MCF 10A (cell line): ENCODE results near the gene ZNF584. TPM values are rescaled to one million over a fixed set of nuclear protein-coding genes. Genes with fewer than 3 reads are reported as not detected.

Experiments used
- BruUV-seq: library from RNA; stranded (reverse); fragments of 400-500 nt; replicated peaks from 2 replicates; lab custom pipeline; 2021; lab: Mats Ljungman, UMichigan
- CTCF ChIA-PET: fragments of 300-600 bp; sonication (Branson Sonifier 250); formaldehyde crosslinking; extraction: SDS; loops from one replicate; lab custom pipeline; 2021; ENCODE audit warnings: antibody characterized with exemption, inconsistent platforms; lab: Yijun Ruan, JAX
- POLR2A ChIA-PET: fragments of 300-600, 350-650 bp; sonication (Branson Sonifier 250); formaldehyde crosslinking; extraction: SDS; loops from one replicate; lab custom pipeline; 2020; ENCODE audit warnings: antibody characterized with exemption, inconsistent platforms; lab: Yijun Ruan, JAX
- DNase-seq: peaks from one replicate; pipeline ENCODE4 v3.0.0-alpha.2; 2018; ENCODE audit not compliant: unreplicated experiment
- H3K27ac Mint-ChIP-seq: one replicate; pipeline ENCODE4 v1.8.0; 2022; ENCODE audit warnings: mild to moderate bottlenecking, low read depth, mixed read lengths; ENCODE audit not compliant: unreplicated experiment
- H3K27me3 Mint-ChIP-seq: one replicate; pipeline ENCODE4 v1.8.0; 2022; ENCODE audit warnings: mixed read lengths; ENCODE audit not compliant: insufficient read depth, unreplicated experiment
- H3K36me3 Mint-ChIP-seq: one replicate; pipeline ENCODE4 v1.8.0; 2022; ENCODE audit warnings: mild to moderate bottlenecking, moderate library complexity, mixed read lengths; ENCODE audit not compliant: insufficient read depth, unreplicated experiment
- H3K4me1 Mint-ChIP-seq: one replicate; pipeline ENCODE4 v1.8.0; 2022; ENCODE audit warnings: mixed read lengths; ENCODE audit not compliant: insufficient read depth, unreplicated experiment
- H3K4me3 Mint-ChIP-seq: one replicate; pipeline ENCODE4 v1.8.0; 2022; ENCODE audit warnings: mild to moderate bottlenecking, moderate library complexity, mixed read lengths; ENCODE audit not compliant: unreplicated experiment
- H3K9me3 Mint-ChIP-seq: one replicate; pipeline ENCODE4 v1.8.0; 2022; ENCODE audit warnings: mixed read lengths; ENCODE audit not compliant: unreplicated experiment
- CTCF ChIP-seq: fragments of 200-600 bp; IDR thresholded peaks from one replicate; pipeline ENCODE4 v1.8.0; 2022; ENCODE audit warnings: antibody characterized with exemption, mild to moderate bottlenecking; ENCODE audit not compliant: unreplicated experiment
- intact Hi-C: fragments of 100-400 bp; cut with micrococcal nuclease; formaldehyde crosslinking; loops from 2 replicates; pipeline ENCODE4 v1.14.1; 2022
- total RNA-seq: library from RNA; stranded (reverse); gene quantifications from 2 replicates; pipeline ENCODE4 v1.2.3, GENCODE V29; 2022

Gene ZNF584
- total RNA-seq, 1 experiment from 2014 or later = 18.1 TPM

GRCh38 chr19:58379246-58379645, 29.2 kb upstream of the ZNF584 start:
- intact Hi-C loops = no loop called here
- peaks cover 20% of the 10 kb centered on the region for H3K36me3 Mint-ChIP-seq
- no peak for TF ChIP-seq CTCF
- H3K4me1 Mint-ChIP-seq = peaks cover 12% of the 10 kb centered on the region
- ChIA-PET POLR2A (interaction anchor here (0.7 to 1.7 kb wide), 6 partner anchors 15 to 141 kb away, joined by 3 to 22 read pairs (median 6); partner anchors contain the start of genes ZBTB45, ZNF497, ZNF584 and ZSCAN22), CTCF (interaction anchor here (0.6 to 1.3 kb wide), 3 partner anchors 10 to 141 kb away, joined by 3 to 6 read pairs (median 4); partner anchors contain the start of gene ZBTB45)
- DNase-seq = no peak
- BruUV-seq = no TSS peak
- no peaks in the 10 kb centered on the region for H3K27me3 Mint-ChIP-seq
- H3K27ac Mint-ChIP-seq = no peak overlapping the region
- H3K9me3 Mint-ChIP-seq = no peaks in the 10 kb centered on the region
- H3K4me3 Mint-ChIP-seq = peak overlapping the region; percentile 94

GRCh38 chr19:58380037-58380661, 28.3 kb upstream of the ZNF584 start:
- Mint-ChIP-seq H3K9me3 (no peaks in the 10 kb centered on the region), H3K4me3 (peak overlapping the region; percentile 94), H3K27ac (peak overlapping the region; percentile 97), H3K36me3 (peaks cover 20% of the 10 kb centered on the region), H3K27me3 (no peaks in the 10 kb centered on the region), H3K4me1 (peaks cover 12% of the 10 kb centered on the region)
- no peak for TF ChIP-seq CTCF
- no peak for DNase-seq
- ChIA-PET POLR2A (interaction anchor here (0.6 to 1.7 kb wide), 8 partner anchors 16 to 565 kb away, joined by 3 to 22 read pairs (median 6); partner anchors contain the start of genes ERVK3-1, ZBTB45, ZNF497 and ZNF552), CTCF (interaction anchor here (1.3 kb wide), 1 partner anchor 11 kb away, joined by 6 read pairs; no protein-coding TSS in a partner anchor)
- intact Hi-C loops = no loop called here
- TSS peak; percentile 8 for BruUV-seq

- intact Hi-C loops = loop anchor here (1.0 kb wide), 3 partner anchors 19 to 55 kb away; partner anchors contain the start of genes ZNF497 and ZSCAN22
- no peak for TF ChIP-seq CTCF
- POLR2A ChIA-PET = interaction anchor here (0.7 to 2.3 kb wide), 14 partner anchors 14 to 194 kb away, joined by 3 to 27 read pairs (median 6); partner anchors contain the start of genes ZBTB45, ZNF324B, ZNF497 and ZNF584
- Mint-ChIP-seq H3K36me3 (peaks cover 20% of the 10 kb centered on the region), H3K4me3 (peak within 1 kb of the TSS; percentile 94), H3K27ac (peak within 1 kb of the TSS; percentile 97), H3K9me3 (no peaks in the 10 kb centered on the region), H3K27me3 (no peaks in the 10 kb centered on the region), H3K4me1 (peaks cover 17% of the 10 kb centered on the region)
- peak; percentile 100 for DNase-seq
- no TSS peak for BruUV-seq
- CTCF ChIA-PET = interaction anchor here (0.5 to 1.1 kb wide), 3 partner anchors 17 to 138 kb away, joined by 3 to 5 read pairs (median 4); no protein-coding TSS in a partner anchor
Observed at GRCh38 chr19:58380662-58381459, 27.6 kb upstream of the ZNF584 start, which contains the start of gene ZNF837. Gene ZNF837, minus strand, starts transcription at chr19:58381030. Its CDS starts 11,698 bp downstream, at chr19:58369332.
